SK-N-SH treated with all-trans-retinoic acid at 6 μM for 48 hours (cell line): ENCODE results near the gene TMEM141.

Source experiments
- ATAC-seq: fragments of 200-7000 bp; cut with Tn5 transposase; 3 replicates; pipeline ENCODE4 v1.9.1; 2020; ENCODE audit warnings: mild to moderate bottlenecking, moderate library complexity
- CREB5 ChIP-seq: fragments of 250-450 bp; sonication (Bioruptor Pico); IDR thresholded peaks from 2 replicates; pipeline ENCODE4 v1.5.1; 2020; ENCODE audit warnings: low read depth, mild to moderate bottlenecking, moderate library complexity
- CSRNP3 ChIP-seq: fragments of 250-450 bp; sonication (Bioruptor Pico); IDR thresholded peaks from 2 replicates; pipeline ENCODE4 v1.5.1; 2021; ENCODE audit warnings: mild to moderate bottlenecking, moderate library complexity
- GLIS3 ChIP-seq: fragments of 250-450 bp; sonication (Bioruptor Pico); IDR thresholded peaks from 2 replicates; pipeline ENCODE4 v1.5.0; 2020; ENCODE audit warnings: mild to moderate bottlenecking, moderate library complexity
- ISL1 ChIP-seq: fragments of 250-450 bp; sonication (Bioruptor Pico); IDR thresholded peaks from 2 replicates; pipeline ENCODE4 v2.1.2; 2022; ENCODE audit warnings: mild to moderate bottlenecking, moderate library complexity
- PATZ1 ChIP-seq: fragments of 250-450 bp; sonication (Bioruptor Pico); IDR thresholded peaks from 2 replicates; pipeline ENCODE4 v1.8.0; 2020; ENCODE audit warnings: mild to moderate bottlenecking, moderate library complexity, borderline replicate concordance
- POU6F1 ChIP-seq: fragments of 250-450 bp; sonication (Bioruptor Pico); IDR thresholded peaks from 2 replicates; pipeline ENCODE4 v1.8.0; 2021; ENCODE audit warnings: low read depth, mild to moderate bottlenecking, moderate library complexity, borderline replicate concordance
- PPARA ChIP-seq: fragments of 250-450 bp; sonication (Bioruptor Pico); IDR thresholded peaks from 2 replicates; pipeline ENCODE4 v1.5.0; 2020; ENCODE audit warnings: mild to moderate bottlenecking, borderline replicate concordance
- RARB ChIP-seq: fragments of 250-450 bp; sonication (Bioruptor Pico); IDR thresholded peaks from 2 replicates; pipeline ENCODE4 v1.8.0; 2021; ENCODE audit warnings: mild to moderate bottlenecking, moderate library complexity
- SNAI2 ChIP-seq: fragments of 250-450 bp; sonication (Bioruptor Pico); IDR thresholded peaks from 2 replicates; pipeline ENCODE4 v1.5.0; 2020; ENCODE audit warnings: mild to moderate bottlenecking, moderate library complexity
- TOX ChIP-seq: fragments of 250-450 bp; sonication (Bioruptor Pico); IDR thresholded peaks from 2 replicates; pipeline ENCODE4 v1.8.0; 2021; ENCODE audit warnings: mild to moderate bottlenecking, moderate library complexity, borderline replicate concordance
- TSHZ2 ChIP-seq: fragments of 250-450 bp; sonication (Bioruptor Pico); IDR thresholded peaks from 2 replicates; pipeline ENCODE4 v1.5.0; 2020; ENCODE audit warnings: mild to moderate bottlenecking, moderate library complexity
- ZC3H10 ChIP-seq: fragments of 250-450 bp; sonication (Bioruptor Pico); IDR thresholded peaks from 2 replicates; pipeline ENCODE4 v1.5.1; 2021; ENCODE audit warnings: mild to moderate bottlenecking, moderate library complexity
- ZFP3 ChIP-seq: fragments of 250-450 bp; sonication (Bioruptor Pico); IDR thresholded peaks from 2 replicates; pipeline ENCODE4 v1.5.0; 2020; ENCODE audit warnings: mild to moderate bottlenecking, moderate library complexity
- ZNF565 ChIP-seq: fragments of 450-650 bp; formaldehyde crosslinking; conservative IDR thresholded peaks from 2 replicates; pipeline ENCODE4 v1.5.0; 2020; ENCODE audit warnings: low read depth, mild to moderate bottlenecking, moderate library complexity
- ZNF70 ChIP-seq: fragments of 450-650 bp; formaldehyde crosslinking; IDR thresholded peaks from 2 replicates; pipeline ENCODE4 v1.5.0; 2020; ENCODE audit warnings: mild to moderate bottlenecking, moderate library complexity
- ZNF8 ChIP-seq: fragments of 450-650 bp; formaldehyde crosslinking; IDR thresholded peaks from 2 replicates; pipeline ENCODE4 v1.5.0; 2020; ENCODE audit warnings: mild to moderate bottlenecking, moderate library complexity

The TMEM141 gene

GRCh38 chr9:136748201-136748600 lies 42.9 kb upstream of the TMEM141 start, which contains the start of gene LCN6 (continued):
- TF ChIP-seq CSRNP3 (CRISPR knock-in tag) (no peak), SNAI2 (CRISPR knock-in tag) (no peak), GLIS3 (CRISPR knock-in tag) (no peak), TOX (CRISPR knock-in tag) (no peak), ZNF565 (CRISPR knock-in tag) (no peak)

GRCh38 chr9:136748666-136749611 lies 42.2 kb upstream of the TMEM141 start:
- TF ChIP-seq CREB5 (CRISPR knock-in tag) (no peak), SNAI2 (CRISPR knock-in tag) (no peak), ZNF70 (CRISPR knock-in tag) (no peak), ZC3H10 (no peak), GLIS3 (CRISPR knock-in tag) (no peak), ZNF565 (CRISPR knock-in tag) (no peak), RARB (no peak), ISL1 (CRISPR knock-in tag) (no peak), CSRNP3 (CRISPR knock-in tag) (no peak), PPARA (no peak), TOX (CRISPR knock-in tag) (no peak), PATZ1 (CRISPR knock-in tag) (no peak), POU6F1 (CRISPR knock-in tag) (no peak), ZNF8 (CRISPR knock-in tag) (no peak)
- no peak for ATAC-seq

- no peak for ATAC-seq
- TF ChIP-seq PATZ1 (CRISPR knock-in tag) (no peak), ISL1 (CRISPR knock-in tag) (no peak), PPARA (no peak), RARB (no peak), ZFP3 (CRISPR knock-in tag) (no peak), TOX (CRISPR knock-in tag) (no peak), TSHZ2 (no peak)
Observed at GRCh38 chr9:136750526-136750925, 40.6 kb upstream of the TMEM141 start.
